ENCODE results near the gene ERVFRD-1. TPM values are rescaled to one million over a fixed set of nuclear protein-coding genes. Genes with fewer than 3 reads are reported as not detected.

The ERVFRD-1 gene
- total and polyA plus RNA-seq, 2 of the 13 experiments (the other 11 are each of a cell fraction or from before 2014, with no cell fraction given), result not detected

GRCh38 chr6:11093626-11094410 lies 17.7 kb downstream of the ERVFRD-1 start, which contains the start of gene SMIM13 (continued):
- TF ChIP-seq SMYD3 (CRISPR knock-in tag; IDR thresholded peaks at IDR 0.05) (peak; percentile 91), ZNF530 (CRISPR knock-in tag; IDR thresholded peaks at IDR 0.05; ENCODE audit: low read depth) (no peak; the same call in 1 of the 2 replicates), ZFP36L2 (CRISPR knock-in tag; IDR thresholded peaks at IDR 0.05) (no peak), ZBTB14 (CRISPR knock-in tag; IDR thresholded peaks at IDR 0.05) (peak; percentile 55; the same call in 1 of the 2 replicates), MTF1 (CRISPR knock-in tag; IDR thresholded peaks at IDR 0.05) (no peak), AHDC1 (CRISPR knock-in tag; IDR thresholded peaks at IDR 0.05; ENCODE audit: borderline replicate concordance) (peak; percentile 82), REPIN1 (CRISPR knock-in tag; IDR thresholded peaks at IDR 0.05; ENCODE audit: borderline replicate concordance, low read depth) (peak; percentile 99), HOXD1 (CRISPR knock-in tag; IDR thresholded peaks at IDR 0.05) (peak; percentile 77; the same call in 1 of the 2 replicates), EHMT2 (IDR thresholded peaks at IDR 0.05; ENCODE audit: borderline replicate concordance, low read depth, low read length) (no peak), ZNF619 (CRISPR knock-in tag; IDR thresholded peaks at IDR 0.05) (peak; percentile 97), ZNF513 (CRISPR knock-in tag; conservative IDR thresholded peaks at IDR 0.05) (peak; percentile 99)
- TF ChIP-seq, protein P1, sequence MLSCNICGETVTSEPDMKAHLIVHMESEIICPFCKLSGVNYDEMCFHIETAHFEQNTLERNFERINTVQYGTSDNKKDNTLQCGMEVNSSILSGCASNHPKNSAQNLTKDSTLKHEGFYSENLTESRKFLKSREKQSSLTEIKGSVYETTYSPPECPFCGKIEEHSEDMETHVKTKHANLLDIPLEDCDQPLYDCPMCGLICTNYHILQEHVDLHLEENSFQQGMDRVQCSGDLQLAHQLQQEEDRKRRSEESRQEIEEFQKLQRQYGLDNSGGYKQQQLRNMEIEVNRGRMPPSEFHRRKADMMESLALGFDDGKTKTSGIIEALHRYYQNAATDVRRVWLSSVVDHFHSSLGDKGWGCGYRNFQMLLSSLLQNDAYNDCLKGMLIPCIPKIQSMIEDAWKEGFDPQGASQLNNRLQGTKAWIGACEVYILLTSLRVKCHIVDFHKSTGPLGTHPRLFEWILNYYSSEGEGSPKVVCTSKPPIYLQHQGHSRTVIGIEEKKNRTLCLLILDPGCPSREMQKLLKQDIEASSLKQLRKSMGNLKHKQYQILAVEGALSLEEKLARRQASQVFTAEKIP (CRISPR knock-in tag; IDR thresholded peaks at IDR 0.05; ENCODE audit: borderline replicate concordance), result no peak

All from HepG2 (cell line).